ENCODE data around the gene SEL1L3. TPM values are rescaled to one million over a fixed set of nuclear protein-coding genes. Genes with fewer than 3 reads are reported as not detected.
A peak's percentile ranks its signal among the peaks of the same experiment; 100 is the strongest.

SEL1L3 gene
- total RNA-seq, 1 donor from 2014 or later, result 24.9 TPM

DNA sequence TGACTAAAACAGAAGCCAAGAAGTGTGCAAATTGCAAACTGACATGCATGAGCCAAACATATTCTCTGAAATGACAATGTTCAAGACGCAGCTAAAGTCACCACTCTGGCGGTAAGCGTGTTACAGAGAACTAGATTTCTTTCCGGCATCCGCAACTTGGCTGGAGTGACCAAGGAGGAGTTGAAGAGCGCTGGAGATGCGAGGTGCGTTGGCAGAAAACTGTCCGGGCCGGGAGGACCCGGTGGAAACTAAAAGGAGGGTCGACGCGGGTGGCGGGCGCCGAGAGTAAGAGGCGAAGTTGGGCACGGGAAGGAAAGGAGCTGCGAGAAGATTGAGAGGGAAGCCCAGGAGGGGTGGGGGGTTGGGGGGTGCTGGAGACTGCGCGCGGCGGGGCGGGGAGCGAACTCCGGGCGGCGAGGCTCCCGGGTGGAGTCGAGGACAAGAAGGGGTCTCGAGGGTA lies 807 bp downstream of the SEL1L3 start:
- H3K4me1 Mint-ChIP-seq (ENCODE audit: low read depth, unreplicated experiment), result peaks cover 18% of the 10 kb centered on the region

GRCh38 chr4:25861280-25861950 lies 1.4 kb downstream of the SEL1L3 start:
- TF ChIP-seq EZH2 (IDR thresholded peaks at IDR 0.05; ENCODE audit: insufficient read depth, low read length), result no peak
- TF ChIP-seq, protein P1, sequence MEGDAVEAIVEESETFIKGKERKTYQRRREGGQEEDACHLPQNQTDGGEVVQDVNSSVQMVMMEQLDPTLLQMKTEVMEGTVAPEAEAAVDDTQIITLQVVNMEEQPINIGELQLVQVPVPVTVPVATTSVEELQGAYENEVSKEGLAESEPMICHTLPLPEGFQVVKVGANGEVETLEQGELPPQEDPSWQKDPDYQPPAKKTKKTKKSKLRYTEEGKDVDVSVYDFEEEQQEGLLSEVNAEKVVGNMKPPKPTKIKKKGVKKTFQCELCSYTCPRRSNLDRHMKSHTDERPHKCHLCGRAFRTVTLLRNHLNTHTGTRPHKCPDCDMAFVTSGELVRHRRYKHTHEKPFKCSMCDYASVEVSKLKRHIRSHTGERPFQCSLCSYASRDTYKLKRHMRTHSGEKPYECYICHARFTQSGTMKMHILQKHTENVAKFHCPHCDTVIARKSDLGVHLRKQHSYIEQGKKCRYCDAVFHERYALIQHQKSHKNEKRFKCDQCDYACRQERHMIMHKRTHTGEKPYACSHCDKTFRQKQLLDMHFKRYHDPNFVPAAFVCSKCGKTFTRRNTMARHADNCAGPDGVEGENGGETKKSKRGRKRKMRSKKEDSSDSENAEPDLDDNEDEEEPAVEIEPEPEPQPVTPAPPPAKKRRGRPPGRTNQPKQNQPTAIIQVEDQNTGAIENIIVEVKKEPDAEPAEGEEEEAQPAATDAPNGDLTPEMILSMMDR (IDR thresholded peaks at IDR 0.05; ENCODE audit: insufficient read depth, low read depth, low read length), result no peak
- no peak overlapping the region for H3K27ac ChIP-seq (ENCODE audit: low read depth, low read length)
- DNase-seq (ENCODE audit: low read depth) (peak; percentile 22), FAIRE-seq (no peak)
- H3K27ac Mint-ChIP-seq (ENCODE audit: unreplicated experiment), result peak overlapping the region; percentile 93
- peaks cover 7% of the 10 kb centered on the region for H3K79me2 ChIP-seq (ENCODE audit: insufficient read depth, low read length)
- H4K20me1 ChIP-seq (ENCODE audit: insufficient read depth, low read length), result no peaks in the 10 kb centered on the region
- peak overlapping the region; percentile 64 for H3K4me3 ChIP-seq (ENCODE audit: insufficient read depth, low read depth, low read length)
- peak overlapping the region; percentile 95 for H3K4me3 Mint-ChIP-seq (ENCODE audit: unreplicated experiment)
- no peaks in the 10 kb centered on the region for H3K9me3 ChIP-seq (ENCODE audit: insufficient read depth, low read depth, low read length)
- H3K9me3 Mint-ChIP-seq (ENCODE audit: unreplicated experiment), result no peaks in the 10 kb centered on the region
- peaks cover 22% of the 10 kb centered on the region for H3K4me1 Mint-ChIP-seq (ENCODE audit: low read depth, unreplicated experiment)
- peak overlapping the region; percentile 70 for H2AFZ ChIP-seq (ENCODE audit: low read depth, low read length)
- H3K4me1 ChIP-seq (ENCODE audit: insufficient read depth, low read length), result peaks cover 7% of the 10 kb centered on the region
- no peaks in the 10 kb centered on the region for H3K27me3 Mint-ChIP-seq (ENCODE audit: low read depth, unreplicated experiment)
- peak overlapping the region; percentile 88 for H3K4me2 ChIP-seq (ENCODE audit: low read length)
- peaks cover 3% of the 10 kb centered on the region for H3K36me3 Mint-ChIP-seq (ENCODE audit: low read depth, unreplicated experiment)
- peak overlapping the region; percentile 68 for H3K9ac ChIP-seq (ENCODE audit: low read length)
- no peaks in the 10 kb centered on the region for H3K36me3 ChIP-seq (ENCODE audit: insufficient read depth, low read length)
- H3K27me3 ChIP-seq (ENCODE audit: insufficient read depth, low read length), result no peaks in the 10 kb centered on the region

More for the DNA sequence above, 807 bp downstream of the SEL1L3 start:
- DNase-seq (ENCODE audit: low read depth) (peak; percentile 26), FAIRE-seq (no peak)
- peak overlapping the region; percentile 95 for H3K4me3 Mint-ChIP-seq (ENCODE audit: unreplicated experiment)
- peaks cover 3% of the 10 kb centered on the region for H3K36me3 Mint-ChIP-seq (ENCODE audit: low read depth, unreplicated experiment)
- no peak overlapping the region for H3K27ac ChIP-seq (ENCODE audit: low read depth, low read length)
- H3K27me3 ChIP-seq (ENCODE audit: insufficient read depth, low read length), result no peaks in the 10 kb centered on the region
- H3K9ac ChIP-seq (ENCODE audit: low read length), result peak overlapping the region; percentile 68
- peak overlapping the region; percentile 64 for H3K4me3 ChIP-seq (ENCODE audit: insufficient read depth, low read depth, low read length)
- TF ChIP-seq, protein P1 (IDR thresholded peaks at IDR 0.05; ENCODE audit: insufficient read depth, low read depth, low read length), result no peak
- no peak for TF ChIP-seq EZH2 (IDR thresholded peaks at IDR 0.05; ENCODE audit: insufficient read depth, low read length)
- H3K4me1 ChIP-seq (ENCODE audit: insufficient read depth, low read length), result peaks cover 7% of the 10 kb centered on the region
- H3K4me2 ChIP-seq (ENCODE audit: low read length), result peak overlapping the region; percentile 88
- H3K9me3 Mint-ChIP-seq (ENCODE audit: unreplicated experiment), result no peaks in the 10 kb centered on the region
- peak overlapping the region; percentile 93 for H3K27ac Mint-ChIP-seq (ENCODE audit: unreplicated experiment)
- H3K79me2 ChIP-seq (ENCODE audit: insufficient read depth, low read length), result peaks cover 7% of the 10 kb centered on the region
- H3K9me3 ChIP-seq (ENCODE audit: insufficient read depth, low read depth, low read length), result no peaks in the 10 kb centered on the region
- H3K36me3 ChIP-seq (ENCODE audit: insufficient read depth, low read length), result no peaks in the 10 kb centered on the region
- peak overlapping the region; percentile 70 for H2AFZ ChIP-seq (ENCODE audit: low read depth, low read length)
- no peaks in the 10 kb centered on the region for H3K27me3 Mint-ChIP-seq (ENCODE audit: low read depth, unreplicated experiment)
- no peaks in the 10 kb centered on the region for H4K20me1 ChIP-seq (ENCODE audit: insufficient read depth, low read length)

All from astrocyte (in vitro differentiated cells and primary cell).